ENCODE results near the gene SYCN. TPM values are rescaled to one million over a fixed set of nuclear protein-coding genes. Genes with fewer than 3 reads are reported as not detected.
"Not testable (repeated sequence)": the region's sequence is repeated elsewhere in the genome, so short reads cannot be mapped to it uniquely, and the experiment has no call there.

The SYCN gene, protein sequence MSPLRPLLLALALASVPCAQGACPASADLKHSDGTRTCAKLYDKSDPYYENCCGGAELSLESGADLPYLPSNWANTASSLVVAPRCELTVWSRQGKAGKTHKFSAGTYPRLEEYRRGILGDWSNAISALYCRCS
- total RNA-seq, result not detected
- long read RNA-seq, result 0 reads

DNA sequence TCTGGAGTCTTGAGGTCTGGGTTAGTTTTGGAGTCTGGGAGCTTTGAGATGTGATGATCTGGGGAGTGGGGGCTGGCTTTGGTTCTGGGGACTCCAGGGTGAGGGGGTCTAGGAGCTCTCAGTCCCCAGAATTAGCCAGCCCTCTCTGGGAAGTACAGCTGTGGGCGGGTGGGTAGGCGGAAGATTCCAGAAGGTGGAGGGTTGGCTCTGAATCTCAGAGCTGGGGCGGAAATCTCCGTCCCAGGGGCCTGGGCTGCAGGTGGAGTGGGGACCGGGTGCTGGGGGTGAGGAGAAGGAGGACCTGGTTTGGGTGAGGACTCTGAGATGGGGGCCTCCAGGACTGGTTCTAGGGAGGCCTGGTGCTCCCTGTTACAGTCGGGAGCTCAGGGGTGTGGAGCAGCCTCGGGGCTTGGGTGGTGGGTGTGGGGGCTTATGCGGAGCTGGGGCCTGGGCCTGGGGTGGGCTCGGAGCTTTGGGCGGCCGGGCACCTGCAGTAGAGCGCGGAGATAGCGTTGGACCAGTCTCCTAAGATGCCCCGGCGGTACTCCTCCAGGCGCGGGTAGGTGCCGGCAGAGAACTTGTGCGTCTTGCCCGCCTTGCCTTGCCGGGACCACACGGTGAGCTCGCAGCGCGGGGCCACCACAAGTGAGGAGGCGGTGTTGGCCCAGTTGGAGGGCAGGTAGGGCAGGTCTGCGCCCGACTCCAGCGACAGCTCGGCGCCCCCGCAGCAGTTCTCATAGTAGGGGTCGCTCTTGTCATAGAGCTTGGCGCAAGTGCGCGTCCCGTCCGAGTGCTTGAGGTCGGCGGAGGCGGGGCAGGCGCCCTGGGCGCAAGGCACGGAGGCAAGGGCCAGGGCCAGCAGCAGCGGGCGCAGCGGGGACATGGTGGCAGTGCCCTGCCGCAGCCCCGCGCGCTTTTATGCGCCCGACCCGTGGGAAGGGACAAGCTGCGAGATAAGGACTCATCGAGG, at the start of gene SYCN:
SYCN (minus strand) TSS at position 892 of the 970 bp plus-strand sequence; CDS start at position 883, 9 bp downstream.
- no peak for DNase-seq
- no peak for ATAC-seq
- intact Hi-C loops (cut with micrococcal nuclease), result no loop called here

DNA sequence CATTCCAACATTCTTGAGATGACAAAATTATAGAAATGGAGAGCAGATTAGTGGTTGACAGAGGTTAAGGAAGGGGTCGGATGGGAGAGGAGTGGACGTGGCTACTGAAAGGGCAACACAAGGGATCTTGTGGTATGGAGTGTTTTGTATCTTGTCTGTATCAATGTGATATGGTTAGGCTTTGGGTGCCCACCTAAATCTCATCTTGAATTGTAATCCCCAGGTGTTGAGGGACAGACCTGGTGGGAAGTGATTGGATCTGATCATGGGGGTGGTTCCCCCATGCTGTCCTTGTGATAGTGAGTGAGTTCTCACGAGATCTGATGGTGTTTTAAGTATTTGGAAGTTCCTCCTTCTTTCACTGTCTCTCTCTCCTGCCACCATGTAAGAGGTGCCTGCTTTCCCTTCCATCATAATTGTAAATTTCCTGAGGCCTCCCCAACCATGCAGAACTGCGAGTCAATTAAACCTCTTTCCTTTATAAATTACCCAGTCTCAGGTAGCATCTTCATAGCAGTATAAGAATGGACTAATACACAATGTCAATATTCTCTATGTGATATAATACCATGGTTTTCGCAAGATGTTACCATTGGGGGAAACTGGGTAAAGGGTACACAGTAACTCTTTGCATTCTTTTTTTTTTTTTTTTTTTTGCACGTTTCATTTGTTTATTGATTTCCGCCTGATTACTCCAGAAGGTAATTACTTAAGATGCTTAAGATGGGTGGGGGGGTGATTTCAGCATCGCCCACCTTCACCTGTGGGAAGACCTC, 49.5 kb upstream of the SYCN start:
- DNase-seq (no peak), ATAC-seq (no peak)
- intact Hi-C loops (cut with micrococcal nuclease), result no loop called here

DNA sequence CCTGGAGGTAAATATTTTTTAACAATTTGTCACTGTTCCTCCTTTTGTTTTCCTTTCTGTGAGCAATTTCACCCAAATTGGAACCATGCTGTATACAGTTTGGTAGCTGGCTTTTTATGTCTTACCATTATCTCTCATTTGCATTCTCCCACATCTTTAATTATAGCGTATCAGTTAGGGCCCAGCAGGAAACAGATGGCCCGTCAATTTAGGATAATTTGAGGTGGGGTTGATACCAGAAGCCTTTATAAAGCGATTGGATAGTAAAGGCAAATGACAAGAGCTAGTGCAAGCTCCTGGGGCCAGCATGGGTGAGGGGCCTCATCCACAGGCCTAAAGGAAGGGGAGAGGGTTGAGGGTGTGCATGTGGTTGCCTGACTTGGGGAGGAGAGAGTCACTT, 48.4 kb upstream of the SYCN start:
- DNase-seq (no peak), ATAC-seq (no peak)
- intact Hi-C loops (cut with micrococcal nuclease), result no loop called here

DNA sequence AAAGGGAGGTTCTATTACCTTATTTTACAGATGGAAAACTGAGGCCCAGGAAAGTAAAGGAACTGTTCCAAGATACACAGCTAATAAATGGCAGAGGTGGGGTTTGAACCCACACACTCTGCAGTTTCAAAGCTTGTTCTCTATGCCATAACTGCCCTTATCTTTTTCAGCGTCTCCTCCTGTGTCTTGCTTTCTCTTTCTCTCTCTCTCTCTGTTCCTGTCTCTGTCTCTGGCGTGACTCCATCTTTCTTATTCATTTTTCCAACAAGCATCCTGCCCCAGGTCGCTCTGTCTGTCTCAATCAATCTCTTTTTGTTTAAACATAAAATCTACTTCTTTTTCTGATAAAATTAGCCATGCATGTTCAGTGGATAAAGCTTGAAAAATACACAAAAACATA, 47.8 kb upstream of the SYCN start:
- intact Hi-C loops (cut with micrococcal nuclease), result no loop called here
- no peak for ATAC-seq
- DNase-seq, result no peak

DNA sequence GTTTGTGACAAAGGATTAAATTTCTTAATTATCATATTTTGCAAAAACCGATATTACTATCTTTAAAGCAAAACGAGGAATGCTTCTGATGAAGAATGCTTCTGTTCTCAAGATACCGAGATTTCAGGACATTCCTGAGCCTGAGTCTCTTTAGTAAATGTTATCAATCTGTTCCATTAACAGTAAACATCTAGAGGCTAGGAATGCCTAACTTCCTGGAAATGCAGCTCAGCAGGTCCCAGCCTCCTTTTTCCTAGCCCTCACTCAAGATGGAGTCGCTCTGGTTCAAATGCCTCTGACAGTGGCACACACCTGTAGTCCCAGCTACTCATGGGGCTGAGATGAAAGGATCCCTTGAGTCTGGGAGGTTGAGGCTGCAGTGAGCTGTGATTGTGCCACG, 47.0 kb upstream of the SYCN start:
- DNase-seq (no peak), ATAC-seq (no peak)
- intact Hi-C loops (cut with micrococcal nuclease), result no loop called here

DNA sequence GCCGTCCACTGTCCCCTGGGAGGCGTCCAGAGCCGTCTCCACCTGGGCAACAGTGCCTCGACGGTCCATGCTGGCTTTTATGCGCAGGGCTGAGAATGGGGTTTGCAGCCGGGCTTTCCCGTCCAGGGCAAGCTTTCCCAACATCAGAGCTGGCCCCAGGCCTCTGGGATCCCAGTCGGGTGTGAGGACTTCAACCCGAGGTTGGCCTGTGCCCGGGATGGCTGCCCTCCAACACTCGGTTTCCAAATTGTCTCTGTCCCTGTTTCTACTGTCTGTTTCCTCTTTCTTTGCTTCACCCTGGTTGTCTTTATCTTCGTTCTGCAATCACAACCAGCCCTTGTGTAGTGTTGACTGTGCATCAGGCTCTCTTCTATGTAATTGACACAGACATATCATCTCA, 44.7 kb upstream of the SYCN start, which contains the start of gene IFNL4:
IFNL4 (minus strand) TSS at position 51 of the 400 bp plus-strand sequence.
- intact Hi-C loops (cut with micrococcal nuclease), result no loop called here
- ATAC-seq, result no peak
- no peak for DNase-seq

DNA sequence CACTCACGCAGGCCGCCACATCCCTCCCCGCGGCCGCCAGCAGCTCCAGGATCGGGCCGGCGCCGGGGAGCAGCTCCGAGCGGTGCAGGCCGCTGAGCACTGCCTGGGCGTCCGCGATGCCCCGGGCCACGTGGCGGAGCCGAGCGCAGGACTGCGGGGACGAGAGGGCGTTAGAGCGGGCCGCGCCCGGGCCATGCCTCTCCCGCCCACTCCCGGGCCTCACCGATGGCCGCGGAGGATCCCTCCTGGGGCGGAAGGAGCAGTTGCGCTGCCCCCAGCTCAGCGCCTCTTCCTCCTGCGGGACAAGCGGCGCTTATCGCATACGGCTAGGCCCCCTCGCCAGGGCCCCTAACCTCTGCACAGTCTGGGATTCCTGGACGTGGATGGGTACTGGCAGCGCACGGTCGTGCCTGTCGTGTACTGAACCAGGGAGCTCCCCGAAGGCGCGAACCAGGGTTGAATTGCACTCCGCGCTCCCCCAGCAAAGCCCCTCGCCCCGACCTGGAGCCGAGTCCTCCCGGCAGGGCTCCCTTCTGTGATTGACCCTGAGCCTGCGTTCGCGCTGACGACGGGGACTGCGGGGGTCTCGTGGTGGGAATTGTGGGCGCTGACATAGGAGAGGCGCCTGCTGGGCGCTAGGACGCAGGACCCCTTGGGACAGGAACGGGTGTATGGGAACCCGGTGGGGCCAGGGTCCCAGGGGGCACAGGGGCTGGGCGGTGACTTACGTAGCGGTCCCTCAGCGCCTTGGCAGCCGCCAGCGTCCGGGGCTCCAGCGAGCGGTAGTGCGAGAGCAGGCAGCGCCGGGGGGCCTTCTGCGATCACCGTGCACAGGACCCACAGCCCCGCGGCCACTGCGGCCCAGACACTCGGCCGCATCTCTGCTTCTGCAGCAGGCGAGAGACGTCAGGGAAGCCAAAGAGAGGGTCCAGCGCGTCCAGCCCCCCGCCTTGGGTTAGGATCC, 43.9 kb upstream of the SYCN start:
- ATAC-seq (peak; percentile 61), DNase-seq (no peak)
- intact Hi-C loops (cut with micrococcal nuclease), result no loop called here

DNA sequence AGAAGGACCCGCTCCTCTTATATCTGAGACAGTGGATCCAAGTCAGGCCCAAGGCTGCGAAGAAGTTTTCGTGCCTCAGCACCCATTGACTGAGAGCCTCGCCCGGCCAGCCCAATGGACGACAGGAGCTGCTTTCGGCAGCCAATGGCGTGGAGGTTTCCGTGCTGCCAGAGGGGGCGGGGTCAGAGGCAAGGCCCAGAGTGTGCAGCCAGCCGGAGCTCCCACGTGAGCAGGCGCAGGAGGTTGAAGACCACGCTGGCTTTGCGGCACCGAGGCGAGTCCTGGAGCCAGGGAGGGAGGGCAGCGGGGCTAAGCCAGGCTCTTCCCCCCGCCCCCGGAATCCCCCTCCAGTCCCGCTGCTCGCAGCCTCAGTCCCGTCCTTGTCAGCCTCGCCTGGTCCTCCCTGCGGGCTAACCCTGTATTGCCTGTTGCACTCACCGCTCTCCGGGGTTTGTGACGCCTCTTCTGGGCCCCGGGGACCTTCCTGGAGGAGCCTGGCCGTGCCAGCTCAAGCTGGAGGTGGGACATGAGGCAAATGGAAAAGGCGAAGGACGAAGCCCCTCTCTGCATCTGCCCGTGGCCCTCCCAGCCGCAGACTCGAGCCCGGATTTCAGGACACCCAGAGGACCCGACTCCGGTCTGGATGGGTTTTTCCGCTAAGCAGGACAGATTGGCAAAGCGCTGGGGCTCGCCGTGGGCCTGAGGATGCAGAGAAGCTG, 43.0 kb upstream of the SYCN start:
- ATAC-seq, result peak; percentile 50
- intact Hi-C loops (cut with micrococcal nuclease), result no loop called here
- peak; percentile 48 for DNase-seq

DNA sequence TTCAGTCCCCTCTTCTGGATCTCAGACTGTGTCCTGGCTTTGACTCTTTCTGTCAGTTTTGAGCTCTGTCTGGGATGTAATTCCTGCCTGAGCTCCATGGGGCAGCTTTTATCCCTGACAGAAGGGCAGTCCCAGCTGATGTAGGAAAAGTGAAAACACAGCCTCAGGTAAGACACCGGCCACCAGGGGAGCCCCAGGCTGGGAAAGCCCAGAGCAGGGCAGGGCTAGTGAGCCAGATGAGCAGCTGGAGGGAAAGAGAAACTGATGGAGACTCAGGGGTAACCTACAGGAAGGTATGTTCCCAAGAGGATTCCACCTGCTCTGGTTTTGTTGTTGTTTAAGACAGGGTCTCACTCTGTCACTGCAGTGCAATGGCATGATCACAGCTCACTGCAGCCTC, 41.1 kb upstream of the SYCN start:
- intact Hi-C loops (cut with micrococcal nuclease); DNase-seq; ATAC-seq: not testable (repeated sequence)

DNA sequence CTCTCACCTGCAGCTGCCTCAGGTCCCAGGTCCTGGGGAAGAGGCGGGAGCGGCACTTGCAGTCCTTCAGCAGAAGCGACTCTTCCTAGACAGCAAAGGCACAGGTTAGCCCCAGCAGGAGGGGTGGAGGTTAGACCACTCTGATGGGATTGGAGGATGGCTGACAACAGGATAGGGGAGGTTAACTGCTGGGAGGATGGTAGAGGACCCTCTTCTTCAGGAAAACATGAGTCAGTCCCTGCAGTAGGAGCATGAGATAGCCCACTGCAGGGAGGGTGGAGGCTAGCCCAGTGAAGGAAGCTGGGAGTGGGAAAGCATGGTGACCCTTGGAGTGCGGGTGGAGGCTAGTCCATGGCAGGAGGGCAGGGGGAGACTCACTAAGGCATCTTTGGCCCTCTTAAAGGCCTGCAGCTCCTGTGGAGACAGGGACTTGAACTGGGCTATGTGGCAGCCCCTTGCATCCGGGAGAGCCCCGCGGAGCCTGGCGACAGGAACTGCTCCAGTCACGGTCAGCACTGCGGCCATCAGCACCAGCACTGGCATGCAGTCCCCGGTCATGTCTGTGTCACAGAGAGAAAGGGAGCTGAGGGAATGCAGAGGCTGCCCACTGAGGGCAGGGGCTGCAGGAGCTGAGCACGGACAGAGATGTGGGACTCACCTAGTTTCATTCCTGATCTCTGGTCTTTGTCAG, 40.5 kb upstream of the SYCN start, which contains the start of gene IFNL3:
IFNL3 (minus strand) TSS at position 597 of the 691 bp plus-strand sequence; CDS start at position 558, 39 bp downstream.
- intact Hi-C loops (cut with micrococcal nuclease); ATAC-seq; DNase-seq: not testable (repeated sequence)

DNA sequence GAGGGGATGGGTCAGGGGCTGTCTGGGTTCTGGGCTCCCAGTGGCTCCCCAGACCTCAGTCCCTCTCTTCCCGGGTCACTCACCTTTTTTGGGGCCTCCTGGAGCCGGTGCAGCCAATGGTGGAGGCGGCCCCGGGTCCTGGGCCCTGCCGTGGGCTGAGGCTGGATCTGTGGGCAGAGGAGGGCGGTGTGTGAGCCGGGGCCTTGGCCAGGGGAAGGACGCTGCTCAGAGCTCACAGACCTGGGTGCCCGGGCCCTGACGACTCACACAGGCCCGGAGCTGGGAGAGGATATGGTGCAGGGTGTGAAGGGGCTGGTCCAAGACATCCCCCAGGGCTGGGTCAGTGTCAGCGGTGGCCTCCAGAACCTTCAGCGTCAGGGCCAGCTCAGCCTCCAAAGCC, 39.7 kb upstream of the SYCN start:
- intact Hi-C loops (cut with micrococcal nuclease); ATAC-seq; DNase-seq: not testable (repeated sequence)

DNA sequence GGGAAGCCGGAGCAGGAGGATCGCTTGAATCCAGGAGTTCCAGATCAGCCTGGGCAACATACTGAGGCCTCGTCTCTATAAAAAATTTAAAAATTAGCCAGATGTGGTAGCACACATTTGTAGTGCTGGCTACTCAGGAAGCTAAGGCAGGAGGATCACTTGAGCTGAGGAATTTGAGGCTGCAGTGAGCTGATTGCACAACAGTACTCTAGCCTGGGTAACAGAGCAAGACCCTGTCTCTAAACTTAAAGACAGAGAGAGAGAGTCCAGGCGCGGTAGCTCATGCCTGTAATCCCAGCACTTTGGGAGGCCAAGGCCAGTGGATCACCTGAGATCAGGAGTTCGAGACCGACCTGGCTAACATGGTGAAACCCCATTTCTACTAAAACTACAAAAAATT, 36.4 kb upstream of the SYCN start:
- no peak for DNase-seq
- no peak for ATAC-seq
- intact Hi-C loops (cut with micrococcal nuclease), result no loop called here

DNA sequence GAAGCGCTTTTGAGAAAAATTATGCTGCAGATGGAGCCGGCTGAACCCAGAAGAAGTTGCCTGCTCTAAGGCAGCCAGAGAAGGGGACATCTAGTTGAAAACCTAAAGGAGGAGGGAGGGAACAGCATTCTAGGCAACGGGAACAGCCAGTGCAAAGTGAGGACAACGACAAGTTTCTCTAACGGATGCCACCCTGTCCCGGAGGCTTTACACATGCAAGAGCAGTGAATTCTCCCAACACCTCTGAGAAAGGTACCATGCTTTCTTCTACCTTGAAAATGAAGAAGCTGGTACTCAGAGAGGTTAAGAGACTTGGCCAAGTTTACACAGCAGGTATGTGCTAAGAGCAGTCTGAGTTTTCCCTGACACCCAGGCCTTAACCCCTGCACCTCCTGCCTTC, 34.9 kb upstream of the SYCN start:
- no peak for DNase-seq
- ATAC-seq, result no peak
- intact Hi-C loops (cut with micrococcal nuclease), result no loop called here

DNA sequence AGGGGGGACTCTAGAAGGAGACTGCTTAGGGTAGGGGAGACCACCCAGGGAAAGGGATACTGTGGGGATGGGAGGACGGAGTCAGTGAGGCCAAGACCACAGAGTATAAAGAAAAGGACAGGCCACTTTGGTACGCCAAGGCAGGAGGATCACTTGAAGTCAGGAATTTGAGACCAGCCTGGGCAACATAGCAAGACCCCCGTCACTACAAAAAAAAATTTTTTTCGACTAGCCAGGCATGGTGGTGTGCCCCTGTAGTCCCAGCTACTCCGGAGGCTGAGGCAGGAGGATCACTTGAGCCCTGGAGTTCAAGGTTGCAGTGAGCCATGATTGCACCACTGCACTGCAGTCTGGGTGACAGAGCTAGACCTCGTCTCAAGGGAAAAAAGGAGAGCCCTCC, 34.1 kb upstream of the SYCN start:
- no peak for ATAC-seq
- intact Hi-C loops (cut with micrococcal nuclease), result no loop called here
- no peak for DNase-seq

DNA sequence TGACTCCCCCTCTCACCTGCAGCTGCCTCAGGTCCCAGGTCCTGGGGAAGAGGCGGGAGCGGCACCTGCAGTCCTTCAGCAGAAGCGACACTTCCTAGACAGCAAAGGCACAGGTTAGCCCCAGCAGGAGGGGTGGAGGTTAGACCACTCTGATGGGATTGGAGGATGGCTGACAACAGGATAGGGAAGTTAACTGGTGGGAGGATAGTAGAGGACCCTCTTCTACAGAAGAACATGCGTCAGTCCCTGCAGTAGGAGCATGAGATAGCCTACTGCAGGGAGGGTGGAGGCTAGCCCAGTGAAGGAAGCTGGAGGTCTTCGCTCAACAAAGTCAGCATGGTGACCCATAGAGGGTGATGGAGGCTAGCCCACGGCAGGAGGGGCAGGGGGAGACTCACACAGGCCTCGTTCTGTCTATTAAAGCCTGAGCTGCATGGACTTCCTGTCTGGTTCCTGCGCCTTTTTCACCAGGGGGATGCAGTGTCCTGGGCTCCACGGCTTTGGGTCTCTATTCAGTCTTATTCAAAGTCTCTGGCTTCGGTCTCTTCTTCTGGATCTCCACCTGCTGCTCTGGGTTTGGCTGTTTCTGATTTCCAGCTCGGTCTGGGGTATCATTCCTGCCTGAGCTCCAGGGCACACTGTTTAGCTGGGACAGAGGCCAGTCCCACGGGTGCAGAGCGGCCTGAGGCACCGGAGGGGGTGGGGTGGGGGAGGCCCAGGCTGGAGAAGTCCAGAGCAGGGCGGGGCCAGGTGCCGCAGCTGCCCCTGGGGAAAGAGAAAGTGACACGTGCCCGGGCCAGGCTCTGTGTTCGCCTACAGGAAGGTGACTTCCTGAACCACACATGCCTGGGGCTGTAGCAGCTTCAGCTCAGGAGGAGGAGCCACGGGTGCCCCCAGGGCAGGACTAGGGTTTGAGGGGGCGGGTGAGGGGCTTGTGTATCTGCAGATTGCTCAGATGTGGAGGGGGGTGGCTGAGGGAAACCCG, 33.4 kb upstream of the SYCN start:
- ATAC-seq, result no peak
- peak; percentile 32 for DNase-seq
- intact Hi-C loops (cut with micrococcal nuclease), result no loop called here

DNA sequence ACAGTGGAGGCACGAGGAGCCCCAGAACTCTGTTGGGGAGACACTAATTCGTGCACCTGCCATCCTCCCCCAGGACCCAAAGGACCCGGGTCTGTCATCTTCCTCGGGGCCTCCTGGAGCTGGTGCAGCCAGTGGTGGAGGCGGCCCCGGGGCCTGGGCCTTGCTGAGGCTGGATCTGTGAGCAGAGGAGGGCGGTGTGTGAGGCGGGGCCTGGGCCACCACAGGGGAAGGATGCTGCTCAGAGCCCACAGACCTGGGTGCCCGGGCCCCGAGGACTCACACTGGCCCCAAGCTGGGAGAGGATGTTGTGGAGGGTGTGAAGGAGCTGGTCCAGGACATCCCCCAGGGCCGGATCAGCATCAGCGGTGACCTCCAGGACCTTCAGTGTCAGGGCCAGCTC, 32.5 kb upstream of the SYCN start:
- intact Hi-C loops (cut with micrococcal nuclease), result no loop called here
- DNase-seq, result no peak
- ATAC-seq, result no peak
